Measurements from ENCODE around the gene GPR143. TPM values are rescaled to one million over a fixed set of nuclear protein-coding genes. Genes with fewer than 3 reads are reported as not detected.

GPR143 gene
- total and polyA plus RNA-seq, 2 donors (not counting 3 experiments of a cell fraction or from before 2014, with no cell fraction given) = 9.3 to 17.7 TPM

DNA sequence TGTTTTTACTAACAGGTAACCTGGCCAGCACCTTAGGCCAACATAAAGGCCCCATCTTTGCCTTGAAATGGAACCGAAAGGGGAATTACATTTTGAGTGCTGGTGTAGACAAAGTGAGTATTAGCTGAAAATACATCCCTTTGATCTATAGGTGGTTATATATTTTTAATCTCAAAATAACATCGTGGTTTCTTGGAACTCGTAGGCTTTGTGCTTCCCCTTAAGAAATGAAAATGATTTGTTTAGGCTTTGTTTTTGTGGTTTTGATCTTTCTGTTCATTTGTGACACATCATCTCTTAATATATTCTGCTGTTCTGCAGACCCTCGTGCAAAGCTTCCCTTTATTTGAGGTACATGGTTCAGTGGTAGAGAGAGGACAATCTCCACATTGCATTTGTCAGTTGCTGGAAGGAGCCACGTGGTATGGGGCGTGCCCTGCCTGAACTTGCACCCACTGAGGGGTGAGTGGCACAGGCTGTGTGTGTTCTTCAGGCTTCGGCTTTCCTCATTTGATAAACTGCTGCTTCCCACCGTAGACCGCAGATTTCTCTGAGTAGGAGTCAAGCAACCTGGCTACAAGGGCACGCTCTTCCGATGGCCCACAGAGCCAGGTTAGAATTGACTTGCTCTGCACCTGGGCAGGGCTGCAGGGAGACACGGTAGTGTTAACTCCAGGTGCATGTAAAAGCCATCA, 72.2 kb downstream of the GPR143 start:
- Histone ChIP-seq H3K9ac (replicated peaks; ENCODE audit: extremely low read depth, insufficient read depth, low read length) (no peak overlapping the region), H3K4me1 (ENCODE audit: control insufficient read depth, extremely low read depth, insufficient read depth, low read length) (no peaks in the 10 kb centered on the region), H3K79me2 (ENCODE audit: control insufficient read depth, insufficient read depth, low read length) (no peaks in the 10 kb centered on the region), H2AFZ (ENCODE audit: low read depth, low read length) (no peak overlapping the region), H3K9me1 (replicated peaks; ENCODE audit: control insufficient read depth, extremely low read depth, insufficient read depth, low read length) (no peaks in the 10 kb centered on the region), H3K27ac (ENCODE audit: insufficient read depth, low read depth, low read length) (no peak overlapping the region), H4K20me1 (replicated peaks; ENCODE audit: control insufficient read depth, extremely low read depth, insufficient read depth, low read length) (no peaks in the 10 kb centered on the region), H3K4me3 (replicated peaks in 1 of 3; ENCODE audit: insufficient read depth in 1 of 3, low read depth in 1 of 3, low read length in 3 of 3) (no peak overlapping the region), H3K27me3 (ENCODE audit: control insufficient read depth in 2 of 2, insufficient read depth in 2 of 2, low read length in 2 of 2) (no peaks in the 10 kb centered on the region), H3K36me3 (ENCODE audit: control insufficient read depth in 2 of 2, extremely low read depth in 1 of 2, insufficient read depth in 2 of 2, low read length in 2 of 2) (peaks cover 0 to 1% of the 10 kb centered on the region in 2 experiments), H3K9me3 (replicated peaks; ENCODE audit: control insufficient read depth, insufficient read depth, low read length) (no peaks in the 10 kb centered on the region), H3K4me2 (ENCODE audit: insufficient read depth, low read length) (no peak overlapping the region)
- ChIA-PET CTCF (no interaction called here), POLR2A (no interaction called here)
- intact Hi-C loops (cut with micrococcal nuclease) = no loop called here
- TF ChIP-seq EZH2 (IDR thresholded peaks at IDR 0.05; ENCODE audit: borderline replicate concordance, low read depth, low read length, severe bottlenecking) = no peak
- TF ChIP-seq MYC (IDR thresholded peaks at IDR 0.05; ENCODE audit: low read depth, low read length) = no peak
- TF ChIP-seq GATA2 (IDR thresholded peaks at IDR 0.05; ENCODE audit: insufficient read depth, insufficient read length, low read depth, low read length) = no peak
- TF ChIP-seq POLR2A (IDR thresholded peaks at IDR 0.05; ENCODE audit: low read depth, low read length) = no peak
- TF ChIP-seq JUN (IDR thresholded peaks at IDR 0.05; ENCODE audit: borderline replicate concordance, insufficient read depth, insufficient read length, low read depth) = no peak
- TF ChIP-seq POLR2AphosphoS5 (IDR thresholded peaks at IDR 0.05; ENCODE audit: insufficient read depth, low read depth, low read length) = no peak
- no peak for TF ChIP-seq FOS (IDR thresholded peaks at IDR 0.05; ENCODE audit: borderline replicate concordance, insufficient read depth, low read length)
- TF ChIP-seq, protein P1, sequence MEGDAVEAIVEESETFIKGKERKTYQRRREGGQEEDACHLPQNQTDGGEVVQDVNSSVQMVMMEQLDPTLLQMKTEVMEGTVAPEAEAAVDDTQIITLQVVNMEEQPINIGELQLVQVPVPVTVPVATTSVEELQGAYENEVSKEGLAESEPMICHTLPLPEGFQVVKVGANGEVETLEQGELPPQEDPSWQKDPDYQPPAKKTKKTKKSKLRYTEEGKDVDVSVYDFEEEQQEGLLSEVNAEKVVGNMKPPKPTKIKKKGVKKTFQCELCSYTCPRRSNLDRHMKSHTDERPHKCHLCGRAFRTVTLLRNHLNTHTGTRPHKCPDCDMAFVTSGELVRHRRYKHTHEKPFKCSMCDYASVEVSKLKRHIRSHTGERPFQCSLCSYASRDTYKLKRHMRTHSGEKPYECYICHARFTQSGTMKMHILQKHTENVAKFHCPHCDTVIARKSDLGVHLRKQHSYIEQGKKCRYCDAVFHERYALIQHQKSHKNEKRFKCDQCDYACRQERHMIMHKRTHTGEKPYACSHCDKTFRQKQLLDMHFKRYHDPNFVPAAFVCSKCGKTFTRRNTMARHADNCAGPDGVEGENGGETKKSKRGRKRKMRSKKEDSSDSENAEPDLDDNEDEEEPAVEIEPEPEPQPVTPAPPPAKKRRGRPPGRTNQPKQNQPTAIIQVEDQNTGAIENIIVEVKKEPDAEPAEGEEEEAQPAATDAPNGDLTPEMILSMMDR (IDR thresholded peaks at IDR 0.05; ENCODE audit: extremely low read depth in 1 of 2, insufficient read depth in 1 of 2, low read depth in 1 of 2, low read length in 2 of 2) = no peak
- TF ChIP-seq, protein P2, sequence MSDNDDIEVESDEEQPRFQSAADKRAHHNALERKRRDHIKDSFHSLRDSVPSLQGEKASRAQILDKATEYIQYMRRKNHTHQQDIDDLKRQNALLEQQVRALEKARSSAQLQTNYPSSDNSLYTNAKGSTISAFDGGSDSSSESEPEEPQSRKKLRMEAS (IDR thresholded peaks at IDR 0.05; ENCODE audit: insufficient read depth, insufficient read length) = no peak
- dilution Hi-C loops (cut with MboI; ENCODE audit: extremely low pct_ligation_motif_present, low sequenced_read_pairs) = no loop called here
- FAIRE-seq (no peak), DNase-seq (ENCODE audit: low read depth, low spot score) (no peak)
- BruUV-seq (replicated peaks) = no TSS peak
